K562 (cell line): ENCODE results near the gene CIAO1. TPM values are rescaled to one million over a fixed set of nuclear protein-coding genes. Genes with fewer than 3 reads are reported as not detected.

Experiments used
- ARID2 ChIP-seq: fragments of 450-650 bp; IDR thresholded peaks from 2 replicates; pipeline ENCODE4 v1.6.1; 2017; ENCODE audit warnings: antibody characterized with exemption, mild to moderate bottlenecking
- NCOA1 ChIP-seq: fragments of 450-650 bp; IDR thresholded peaks from 2 replicates; pipeline ENCODE4 v1.6.1; 2016; ENCODE audit warnings: low read depth
- RAD21 ChIP-seq, 2 experiments: fragments of 250-450 bp in 1 of 2; fragments of 450-650 bp in 1 of 2; sonication (Bioruptor Pico) in 1 of 2; formaldehyde crosslinking in 1 of 2; IDR thresholded peaks in 1 of 2; conservative IDR thresholded peaks in 1 of 2; 2 replicates each; pipeline versions ENCODE4 v1.4.0 to v1.8.0; 2020 to 2022; ENCODE audit warnings: mild to moderate bottlenecking in 2 of 2, moderate library complexity in 1 of 2
- RBBP5 ChIP-seq: fragments of 200-600 bp; sonication (generic); IDR thresholded peaks from 2 replicates; pipeline ENCODE4 v1.6.1; 2012; ENCODE audit warnings: borderline replicate concordance, mild to moderate bottlenecking, low read length, control low read depth, inconsistent platforms; ENCODE audit not compliant: insufficient read depth, poor library complexity, severe bottlenecking
- REST ChIP-seq, 2 experiments: fragments of 450-650 bp; formaldehyde crosslinking in 1 of 2; IDR thresholded peaks; 2 replicates each; pipeline versions ENCODE4 v1.4.0 to v1.6.1; 2014 to 2020; ENCODE audit warnings: mild to moderate bottlenecking in 2 of 2, borderline replicate concordance in 1 of 2, low read depth in 1 of 2
- ZC3H11A ChIP-seq: IDR thresholded peaks from 2 replicates; pipeline ENCODE4 v1.6.1; 2012; ENCODE audit warnings: low read depth, low read length, improper control_type of control experiment
- ZNF3 ChIP-seq: fragments of 250-450 bp; sonication (Bioruptor Pico); IDR thresholded peaks from 2 replicates; pipeline ENCODE4 v1.5.0; 2021; ENCODE audit warnings: mild to moderate bottlenecking, moderate library complexity
- ZNF589 ChIP-seq: fragments of 200-800 bp; sonication (Bioruptor generic); IDR thresholded peaks from 2 replicates; pipeline ENCODE4 v1.6.1; 2016; ENCODE audit warnings: low read depth, missing genetic modification characterization, missing compliant biosample characterization
- ZNF79 ChIP-seq: fragments of 250-450 bp; sonication (Bioruptor Pico); IDR thresholded peaks from 2 replicates; pipeline ENCODE4 v1.4.0; 2020; ENCODE audit warnings: low read depth, mild to moderate bottlenecking, moderate library complexity
- polyA plus RNA-seq, 8 experiments: library from polyadenylated mRNA; depleted of rRNA in 4 of 8; stranded (reverse) in 5 of 8; unstranded in 3 of 8; fragments of >200 nt; fragmentation: Nextera tagmentation in 2 of 8; fragmentation: Illumina TruSeq in 1 of 8; extraction: Ambion mirVana in 2 of 8; extraction: Trizol in 1 of 8; gene quantifications; 2 replicates each; pipeline versions ENCODE4 v1.2.1 to v1.2.3, GENCODE V29; 2011 to 2014; ENCODE audit warnings: inconsistent platforms in 1 of 8, missing spikeins in 1 of 8
- total RNA-seq, 7 experiments: library from RNA; depleted of rRNA in 6 of 7; stranded (reverse); fragments of >200 nt in 6 of 7; fragmentation: Illumina TruSeq in 2 of 7; extraction: Trizol in 2 of 7; gene quantifications; 2 replicates each; pipeline versions ENCODE4 v1.2.1 to v1.2.3, GENCODE V29; 2011 to 2021; ENCODE audit warnings: low replicate concordance in 1 of 7
- TF ChIP-seq, protein P1 (sequence below): fragments of 450-650 bp; IDR thresholded peaks from 2 replicates; pipeline ENCODE4 v1.6.1; 2016; ENCODE audit warnings: borderline replicate concordance
- TF ChIP-seq, protein P2 (sequence below): IDR thresholded peaks from 2 replicates; pipeline ENCODE4 v1.6.1; 2011; ENCODE audit warnings: borderline replicate concordance, low read depth, mild to moderate bottlenecking, moderate library complexity, low read length; ENCODE audit not compliant: insufficient read depth, poor library complexity, severe bottlenecking

The CIAO1 gene
- total and polyA plus RNA-seq, 9 of the 15 experiments (the other 6 are each of a cell fraction or from before 2014, with no cell fraction given): 11.4 to 156 (median 92.8) TPM

DNA sequence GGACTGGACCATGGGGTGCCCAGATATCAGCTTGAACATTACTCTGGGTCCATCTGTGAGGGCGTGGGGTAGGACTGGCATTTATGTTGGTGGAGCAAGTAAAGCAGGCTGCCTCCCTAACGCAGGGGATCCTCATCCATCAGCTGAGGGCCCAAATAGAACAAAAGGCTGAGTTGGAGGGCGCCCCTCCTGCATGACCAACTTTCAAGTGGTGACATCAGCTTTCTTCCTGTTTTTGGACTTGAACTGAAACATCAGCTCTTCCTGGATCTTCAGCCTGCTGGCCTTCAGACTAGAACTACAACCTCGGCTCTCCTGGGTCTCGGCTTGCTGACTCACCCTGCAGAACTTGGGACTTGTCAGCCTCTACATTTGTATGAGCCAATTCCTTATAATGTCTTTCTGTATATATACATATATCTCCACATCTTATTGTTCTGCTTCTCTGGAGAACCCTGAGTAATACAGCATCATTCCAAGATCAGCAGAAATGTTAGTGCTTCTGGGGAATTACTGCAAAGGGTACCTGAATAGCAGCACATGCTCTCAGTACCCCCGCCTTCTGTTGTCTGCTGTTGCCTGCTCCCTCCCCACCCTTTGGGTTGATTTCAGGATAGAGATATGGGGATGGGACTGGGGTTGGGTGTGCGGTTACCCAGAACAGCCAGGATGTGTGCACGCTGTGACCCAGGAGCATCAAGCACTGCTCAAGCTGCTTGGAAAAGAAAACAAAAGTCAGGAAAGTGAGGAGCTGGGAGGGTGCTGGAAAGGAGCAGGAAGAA, 20.2 kb upstream of the CIAO1 start (continued):
- no peak; a peak in 1 of 4 replicates for TF ChIP-seq RAD21 (CRISPR knock-in tag; conservative IDR thresholded peaks at IDR 0.05 in 1 of 2, IDR thresholded peaks at IDR 0.05 in 1 of 2)
- TF ChIP-seq ZC3H11A: no peak
- no peak for TF ChIP-seq ZNF3 (CRISPR knock-in tag)
- no peak for TF ChIP-seq ZNF79 (CRISPR knock-in tag)
- TF ChIP-seq, protein P1, sequence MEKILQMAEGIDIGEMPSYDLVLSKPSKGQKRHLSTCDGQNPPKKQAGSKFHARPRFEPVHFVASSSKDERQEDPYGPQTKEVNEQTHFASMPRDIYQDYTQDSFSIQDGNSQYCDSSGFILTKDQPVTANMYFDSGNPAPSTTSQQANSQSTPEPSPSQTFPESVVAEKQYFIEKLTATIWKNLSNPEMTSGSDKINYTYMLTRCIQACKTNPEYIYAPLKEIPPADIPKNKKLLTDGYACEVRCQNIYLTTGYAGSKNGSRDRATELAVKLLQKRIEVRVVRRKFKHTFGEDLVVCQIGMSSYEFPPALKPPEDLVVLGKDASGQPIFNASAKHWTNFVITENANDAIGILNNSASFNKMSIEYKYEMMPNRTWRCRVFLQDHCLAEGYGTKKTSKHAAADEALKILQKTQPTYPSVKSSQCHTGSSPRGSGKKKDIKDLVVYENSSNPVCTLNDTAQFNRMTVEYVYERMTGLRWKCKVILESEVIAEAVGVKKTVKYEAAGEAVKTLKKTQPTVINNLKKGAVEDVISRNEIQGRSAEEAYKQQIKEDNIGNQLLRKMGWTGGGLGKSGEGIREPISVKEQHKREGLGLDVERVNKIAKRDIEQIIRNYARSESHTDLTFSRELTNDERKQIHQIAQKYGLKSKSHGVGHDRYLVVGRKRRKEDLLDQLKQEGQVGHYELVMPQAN: no peak
- no peak for TF ChIP-seq ARID2
- no peak for TF ChIP-seq REST (IDR thresholded peaks at IDR 0.05; ENCODE audit: borderline replicate concordance)
- no peak for TF ChIP-seq REST (CRISPR knock-in tag; IDR thresholded peaks at IDR 0.05; ENCODE audit: low read depth)
- TF ChIP-seq NCOA1: no peak
- TF ChIP-seq, protein P2, sequence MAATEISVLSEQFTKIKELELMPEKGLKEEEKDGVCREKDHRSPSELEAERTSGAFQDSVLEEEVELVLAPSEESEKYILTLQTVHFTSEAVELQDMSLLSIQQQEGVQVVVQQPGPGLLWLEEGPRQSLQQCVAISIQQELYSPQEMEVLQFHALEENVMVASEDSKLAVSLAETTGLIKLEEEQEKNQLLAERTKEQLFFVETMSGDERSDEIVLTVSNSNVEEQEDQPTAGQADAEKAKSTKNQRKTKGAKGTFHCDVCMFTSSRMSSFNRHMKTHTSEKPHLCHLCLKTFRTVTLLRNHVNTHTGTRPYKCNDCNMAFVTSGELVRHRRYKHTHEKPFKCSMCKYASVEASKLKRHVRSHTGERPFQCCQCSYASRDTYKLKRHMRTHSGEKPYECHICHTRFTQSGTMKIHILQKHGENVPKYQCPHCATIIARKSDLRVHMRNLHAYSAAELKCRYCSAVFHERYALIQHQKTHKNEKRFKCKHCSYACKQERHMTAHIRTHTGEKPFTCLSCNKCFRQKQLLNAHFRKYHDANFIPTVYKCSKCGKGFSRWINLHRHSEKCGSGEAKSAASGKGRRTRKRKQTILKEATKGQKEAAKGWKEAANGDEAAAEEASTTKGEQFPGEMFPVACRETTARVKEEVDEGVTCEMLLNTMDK: no peak
- TF ChIP-seq RBBP5: no peak
- TF ChIP-seq ZNF589 (CRISPR knock-in tag): peak; percentile 74; the same call in 1 of the 2 replicates
